Measurements from ENCODE around the gene ANAPC7. TPM values are rescaled to one million over a fixed set of nuclear protein-coding genes. Genes with fewer than 3 reads are reported as not detected.

ANAPC7 gene
- total RNA-seq, 4 donors from 2014 or later, result 28.4 to 42.0 (median 37.3) TPM

DNA sequence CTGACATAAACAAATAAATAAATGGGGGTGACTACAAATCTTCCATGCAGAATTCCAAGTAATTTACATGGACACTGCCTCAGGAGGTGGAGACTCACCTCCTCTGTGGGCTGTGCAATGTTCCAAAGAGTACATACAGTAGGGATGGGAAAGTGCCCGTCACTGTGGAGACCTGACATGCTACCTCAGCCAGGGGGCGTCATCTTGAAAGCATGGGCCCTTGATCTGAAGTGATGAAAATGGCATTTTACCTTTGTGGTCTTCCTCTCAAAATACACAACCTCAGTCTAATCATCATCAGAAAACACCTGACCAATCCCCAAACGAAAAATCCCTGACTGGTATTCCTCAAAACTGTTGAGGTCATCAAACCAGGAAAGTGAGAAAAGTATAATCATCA, 48.4 kb downstream of the ANAPC7 start:
- DNase-seq (ENCODE audit: low spot score in 2 of 2), result no peak
- intact Hi-C loops (cut with DNase I; ENCODE audit: low total_unique reads), result no loop called here
- WGBS, 2 donors, result 20 to 37% methylated on average over 3 of the region's 3 CpGs
- TF ChIP-seq CTCF (IDR thresholded peaks at IDR 0.05) (no peak), POLR2A (IDR thresholded peaks at IDR 0.05) (no peak)
- H3K4me3 ChIP-seq (ENCODE audit: low read depth, poor library complexity, severe bottlenecking), result no peak overlapping the region

DNA sequence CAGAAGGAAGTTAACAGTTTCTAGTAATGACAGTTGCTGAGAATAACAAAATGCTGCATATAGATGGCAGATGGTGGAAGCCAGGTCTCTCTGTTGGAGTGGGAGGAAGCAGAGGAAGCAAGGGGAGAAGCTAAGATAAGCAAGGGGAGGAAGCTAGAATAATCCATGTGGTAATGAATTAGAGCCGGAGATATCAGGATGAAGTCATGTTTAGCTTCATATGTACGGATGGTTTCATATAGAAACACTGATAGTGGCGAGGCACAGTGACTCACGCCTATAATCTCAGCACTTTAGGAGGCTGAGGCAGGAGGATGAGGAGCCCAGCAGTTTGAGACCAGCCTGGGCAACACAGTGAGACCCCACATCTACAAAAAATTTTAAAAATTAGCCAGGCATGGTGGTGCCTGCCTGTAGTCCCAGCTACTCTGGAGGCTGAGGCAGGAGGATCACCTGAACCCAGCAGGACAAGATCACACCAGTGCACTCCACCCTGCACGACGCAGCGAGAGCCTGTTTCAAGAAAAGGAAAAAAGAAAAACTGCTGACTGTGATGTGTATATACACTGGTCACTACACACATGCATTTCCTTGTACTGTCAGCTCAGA, 49.2 kb downstream of the ANAPC7 start:
- intact Hi-C loops (cut with DNase I; ENCODE audit: low total_unique reads), result no loop called here
- TF ChIP-seq CTCF (IDR thresholded peaks at IDR 0.05), result no peak
- TF ChIP-seq POLR2A (IDR thresholded peaks at IDR 0.05), result no peak
- WGBS, 2 donors, result 53 to 67% methylated on average over 7 of the region's 7 CpGs
- H3K4me3 ChIP-seq (ENCODE audit: low read depth, poor library complexity, severe bottlenecking), result no peak overlapping the region
- DNase-seq (ENCODE audit: low spot score in 2 of 2), result no peak

GRCh38 chr12:110353211-110353965, 50.1 kb downstream of the ANAPC7 start:
- DNase-seq (ENCODE audit: low spot score in 2 of 2), result no peak
- intact Hi-C loops (cut with DNase I; ENCODE audit: low total_unique reads), result no loop called here
- 80 to 83% methylated on average over 13 of the region's 13 CpGs for WGBS, 2 donors
- no peak overlapping the region for H3K4me3 ChIP-seq (ENCODE audit: low read depth, poor library complexity, severe bottlenecking)
- no peak for TF ChIP-seq CTCF (IDR thresholded peaks at IDR 0.05)
- TF ChIP-seq POLR2A (IDR thresholded peaks at IDR 0.05), result no peak

- no peak for DNase-seq (ENCODE audit: low spot score in 2 of 2)
- TF ChIP-seq POLR2A (IDR thresholded peaks at IDR 0.05), result no peak
- no peak for TF ChIP-seq CTCF (IDR thresholded peaks at IDR 0.05)
- 67 to 73% methylated on average over 3 of the region's 3 CpGs for WGBS, 2 donors
- intact Hi-C loops (cut with DNase I; ENCODE audit: low total_unique reads), result no loop called here
- no peak overlapping the region for H3K4me3 ChIP-seq (ENCODE audit: low read depth, poor library complexity, severe bottlenecking)
Observed at GRCh38 chr12:110352401-110352800, 51.1 kb downstream of the ANAPC7 start.

DNA sequence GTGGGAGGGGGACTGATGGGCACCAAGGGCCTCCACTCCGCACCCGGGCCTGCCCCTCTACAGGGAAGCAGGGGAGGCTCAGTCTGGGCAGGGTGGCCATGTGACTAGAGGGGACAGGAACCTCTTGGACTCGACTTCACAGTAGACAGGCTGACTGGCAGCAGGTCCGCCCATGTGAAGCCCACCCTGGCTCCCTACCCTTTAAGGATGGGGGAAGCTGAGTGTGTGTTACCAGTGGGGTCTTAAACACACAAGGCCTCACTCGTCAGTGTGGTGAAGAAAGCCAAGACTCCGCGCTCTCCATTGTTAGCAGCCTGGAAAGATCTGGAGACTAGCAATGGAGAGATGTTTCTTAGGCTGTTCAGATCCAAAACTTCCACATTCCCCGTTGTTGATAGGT, 52.4 kb downstream of the ANAPC7 start:
- intact Hi-C loops (cut with DNase I; ENCODE audit: low total_unique reads), result no loop called here
- no peak overlapping the region for H3K4me3 ChIP-seq (ENCODE audit: low read depth, poor library complexity, severe bottlenecking)
- no peak for TF ChIP-seq CTCF (IDR thresholded peaks at IDR 0.05)
- no peak for TF ChIP-seq POLR2A (IDR thresholded peaks at IDR 0.05)
- WGBS, 2 donors, result 86 to 89% methylated on average over 8 of the region's 8 CpGs
- no peak for DNase-seq (ENCODE audit: low spot score in 2 of 2)

Data from lower leg skin (tissue), 4 donors.